H1 (cell line): Measurements from ENCODE around the gene RNF20. TPM values are rescaled to one million over a fixed set of nuclear protein-coding genes. Genes with fewer than 3 reads are reported as not detected.

Source experiments
- BCL11A ChIP-seq, 2 experiments: IDR thresholded peaks; one replicate each; pipeline ENCODE4 v1.6.1; 2011; ENCODE audit warnings: low read depth in 2 of 2, low read length in 2 of 2, mild to moderate bottlenecking in 2 of 2
- CHD7 ChIP-seq: fragments of 300-600 bp; sonication (generic); IDR thresholded peaks from 2 replicates; pipeline ENCODE4 v1.7.1; 2012; ENCODE audit warnings: low read length, moderate library complexity, mild to moderate bottlenecking, inconsistent platforms; ENCODE audit not compliant: insufficient replicate concordance
- NANOG ChIP-seq: IDR thresholded peaks from 2 replicates; pipeline ENCODE4 v1.6.1; 2011; ENCODE audit warnings: low read length, low read depth, mild to moderate bottlenecking, inconsistent platforms; ENCODE audit not compliant: insufficient read depth, poor library complexity, severe bottlenecking
- TAF1 ChIP-seq: IDR thresholded peaks from 2 replicates; pipeline ENCODE4 v1.6.1; 2011; ENCODE audit warnings: mild to moderate bottlenecking, low read depth, low read length
- TBP ChIP-seq: IDR thresholded peaks from 2 replicates; pipeline ENCODE4 v1.6.1; 2011; ENCODE audit warnings: low read depth, low read length, improper control_type of control experiment
- polyA plus RNA-seq, 7 experiments: library from polyadenylated mRNA; depleted of rRNA in 3 of 7; stranded (reverse) in 5 of 7; unstranded in 2 of 7; fragments of >200 nt in 5 of 7; fragments of 200-250 nt in 2 of 7; gene quantifications; 1 replicate in 5 of 7; 2 replicates in 1 of 7; 4 replicates in 1 of 7; pipeline versions ENCODE4 v1.2.1 to v1.2.3, GENCODE V29; 2011 to 2013; ENCODE audit warnings: missing spikeins in 2 of 7, mixed read lengths in 2 of 7
- total RNA-seq: library from RNA; stranded (reverse); fragmentation: NEBNext Ultra II Directional; extraction: Animal tissue kit (Norgen Biotek cat#: 25700); gene quantifications from 2 replicates; pipeline ENCODE4 v1.2.1, GENCODE V29; 2021
- TF ChIP-seq, protein P1 (sequence below), 3 experiments: IDR thresholded peaks; 1 replicate in 2 of 3; 2 replicates in 1 of 3; pipeline versions ENCODE4 v1.5.1 to v1.6.1; 2011; ENCODE audit warnings: low read length in 3 of 3, mild to moderate bottlenecking in 3 of 3, inconsistent platforms in 2 of 3, low read depth in 1 of 3, moderate library complexity in 1 of 3; ENCODE audit not compliant: insufficient read depth in 1 of 3; ENCODE audit errors: control extremely low read depth in 1 of 3

RNF20 gene
- total and polyA plus RNA-seq, 2 of the 8 experiments (the other 6 are each of a cell fraction or from before 2014, with no cell fraction given): 9.4 to 65.2 TPM

GRCh38 chr9:101486693-101487442 is 46.8 kb upstream of the RNF20 start (continued):
- TF ChIP-seq CHD7 (peak; percentile 39), TBP (peak; percentile 66; the same call in 1 of the 2 replicates), TAF1 (peak; percentile 85), BCL11A (IDR thresholded peaks at IDR 0.05; ENCODE audit: low read depth in 2 of 2, low read length in 2 of 2) (no peak), NANOG (no peak)
- TF ChIP-seq, protein P1, sequence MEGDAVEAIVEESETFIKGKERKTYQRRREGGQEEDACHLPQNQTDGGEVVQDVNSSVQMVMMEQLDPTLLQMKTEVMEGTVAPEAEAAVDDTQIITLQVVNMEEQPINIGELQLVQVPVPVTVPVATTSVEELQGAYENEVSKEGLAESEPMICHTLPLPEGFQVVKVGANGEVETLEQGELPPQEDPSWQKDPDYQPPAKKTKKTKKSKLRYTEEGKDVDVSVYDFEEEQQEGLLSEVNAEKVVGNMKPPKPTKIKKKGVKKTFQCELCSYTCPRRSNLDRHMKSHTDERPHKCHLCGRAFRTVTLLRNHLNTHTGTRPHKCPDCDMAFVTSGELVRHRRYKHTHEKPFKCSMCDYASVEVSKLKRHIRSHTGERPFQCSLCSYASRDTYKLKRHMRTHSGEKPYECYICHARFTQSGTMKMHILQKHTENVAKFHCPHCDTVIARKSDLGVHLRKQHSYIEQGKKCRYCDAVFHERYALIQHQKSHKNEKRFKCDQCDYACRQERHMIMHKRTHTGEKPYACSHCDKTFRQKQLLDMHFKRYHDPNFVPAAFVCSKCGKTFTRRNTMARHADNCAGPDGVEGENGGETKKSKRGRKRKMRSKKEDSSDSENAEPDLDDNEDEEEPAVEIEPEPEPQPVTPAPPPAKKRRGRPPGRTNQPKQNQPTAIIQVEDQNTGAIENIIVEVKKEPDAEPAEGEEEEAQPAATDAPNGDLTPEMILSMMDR (IDR thresholded peaks at IDR 0.05; ENCODE audit: control extremely low read depth in 1 of 3, insufficient read depth in 1 of 3, low read depth in 1 of 3, low read length in 3 of 3): peak; percentile 61 to 70 (median 67)
